C4-2B (cell line): ENCODE data around the gene MARCHF2.

Source experiments
- H3K27ac ChIP-seq: fragments of 450-650 bp; 2 replicates; pipeline ENCODE4 v1.5.1; 2017
- CTCF ChIP-seq: fragments of 450-650 bp; conservative IDR thresholded peaks from 2 replicates; pipeline ENCODE4 v1.5.1; 2017; ENCODE audit warnings: mild to moderate bottlenecking
- ZFX ChIP-seq: fragments of 450-650 bp; IDR thresholded peaks from 2 replicates; pipeline ENCODE4 v1.6.1; 2017

MARCHF2 gene

GRCh38 chr19:8387688-8388611, 25.2 kb upstream of the MARCHF2 start:
- TF ChIP-seq ZFX, result no peak
- TF ChIP-seq CTCF, result no peak
- no peak overlapping the region for H3K27ac ChIP-seq

- H3K27ac ChIP-seq, result no peak overlapping the region
- TF ChIP-seq ZFX (no peak), CTCF (no peak)
These were observed 24.5 kb upstream of the MARCHF2 start for GRCh38 chr19:8388612-8388958.

- no peak for TF ChIP-seq CTCF
- peak; percentile 37; the same call in 1 of the 2 replicates for TF ChIP-seq ZFX
- H3K27ac ChIP-seq, result peak within 1 kb of the TSS; percentile 93
These were observed 23.1 kb upstream of the MARCHF2 start, which contains the start of gene RAB11B for GRCh38 chr19:8389891-8390616. Gene RAB11B (plus strand): TSS chr19:8390360. CDS start chr19:8390417, 57 bp downstream.

- H3K27ac ChIP-seq, result peak overlapping the region; percentile 93
- TF ChIP-seq CTCF (no peak), ZFX (no peak)
These were observed 22.5 kb upstream of the MARCHF2 start for GRCh38 chr19:8390617-8390981.

- no peak for TF ChIP-seq CTCF
- no peak for TF ChIP-seq ZFX
- H3K27ac ChIP-seq, result peak overlapping the region; percentile 16
These were observed 21.7 kb upstream of the MARCHF2 start for GRCh38 chr19:8391198-8392016.

GRCh38 chr19:8392017-8392591, 21.0 kb upstream of the MARCHF2 start:
- H3K27ac ChIP-seq, result no peak overlapping the region; the same call in 1 of the 2 replicates
- TF ChIP-seq ZFX, result no peak
- no peak for TF ChIP-seq CTCF
